DND-41 (cell line): ENCODE results near the gene SLC6A1.

Experiments
- CTCF ChIP-seq: IDR thresholded peaks from 2 replicates; pipeline ENCODE4 v1.5.1; 2012; ENCODE audit warnings: borderline replicate concordance, low read length, moderate library complexity, mild to moderate bottlenecking; ENCODE audit not compliant: poor library complexity, severe bottlenecking; ENCODE audit errors: extremely low read depth
- EZH2 ChIP-seq: IDR thresholded peaks from 3 replicates; pipeline ENCODE4 v1.6.1; 2012; ENCODE audit warnings: borderline replicate concordance, low read depth, mild to moderate bottlenecking, moderate library complexity, low read length, inconsistent platforms; ENCODE audit not compliant: severe bottlenecking

DNA sequence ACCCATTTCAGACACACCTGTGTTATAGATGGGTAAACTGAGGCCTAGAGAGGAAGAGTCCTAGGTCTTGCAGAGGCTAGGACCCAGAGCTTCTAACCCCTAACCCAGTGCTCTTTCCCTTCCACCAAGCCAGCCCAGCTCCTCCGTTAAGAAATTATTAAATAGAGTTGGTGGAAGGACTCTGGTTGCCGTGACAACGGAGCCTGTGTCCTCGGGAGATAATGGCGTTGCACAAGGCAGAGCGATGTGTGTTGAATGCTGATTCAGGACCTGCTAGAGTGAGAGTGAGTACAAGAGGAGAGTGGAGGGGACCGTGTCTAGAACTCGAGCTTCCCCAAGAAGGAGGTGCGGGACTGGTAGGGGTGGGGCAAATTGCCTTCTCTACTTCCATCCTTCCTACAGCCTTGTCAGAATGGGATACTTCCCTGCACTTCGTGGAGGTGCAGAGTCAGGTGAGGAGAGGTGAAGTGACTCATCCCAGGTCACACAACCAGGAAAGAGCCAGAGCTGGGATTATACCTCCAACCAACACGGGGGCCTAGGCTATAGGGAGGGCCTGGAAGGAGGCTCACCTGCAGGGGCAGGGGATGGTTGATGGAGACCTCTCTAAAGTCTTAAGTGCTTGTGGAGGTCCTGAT lies 8.6 kb downstream of the SLC6A1 start:
- no peak for TF ChIP-seq CTCF
- TF ChIP-seq EZH2: no peak
